Tibial nerve (tissue), 4 donors: ENCODE results near the gene SPACA9.

Experiments
- EP300 ChIP-seq, 2 donors: sonication (generic); formaldehyde crosslinking; IDR thresholded peaks; one replicate each; pipeline ENCODE4 v1.6.1; 2017; ENCODE audit warnings: antibody characterized with exemption in 2 of 2, mild to moderate bottlenecking in 1 of 2
- POLR2A ChIP-seq, 2 donors: fragments of 450-650 bp; IDR thresholded peaks; one replicate each; pipeline ENCODE4 v1.6.1; 2017; ENCODE audit warnings: antibody characterized with exemption in 2 of 2, mild to moderate bottlenecking in 2 of 2, moderate library complexity in 2 of 2
- TF ChIP-seq, protein P1 (sequence below), 5 experiments: fragments of 200-600 bp in 3 of 5; fragments of 450-650 bp in 2 of 5; sonication (generic) in 3 of 5; IDR thresholded peaks; one replicate each; pipeline ENCODE4 v1.5.1; 2016 to 2019; ENCODE audit warnings: antibody characterized with exemption in 5 of 5, mild to moderate bottlenecking in 3 of 5, moderate library complexity in 2 of 5

DNA sequence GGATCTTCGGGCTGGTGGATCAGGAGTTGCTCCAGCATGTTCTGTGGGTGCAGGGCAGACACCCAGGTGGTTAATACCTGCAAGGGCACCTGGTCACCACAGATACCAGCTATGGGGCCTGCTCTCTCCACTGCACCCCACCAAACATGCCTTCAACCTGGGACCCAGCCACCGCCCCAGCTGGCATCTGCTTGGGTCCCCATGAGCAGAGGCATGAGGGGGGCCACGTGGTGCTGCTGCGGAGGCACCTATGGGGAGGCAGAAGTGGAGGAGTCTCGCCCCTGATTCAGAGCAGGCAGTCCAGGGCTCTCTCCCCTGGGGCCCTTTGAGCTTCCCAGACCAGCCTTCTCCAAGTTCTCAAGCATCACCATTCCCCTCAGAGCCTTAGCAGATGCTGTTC lies 3.5 kb upstream of the SPACA9 start:
- TF ChIP-seq, protein P1, sequence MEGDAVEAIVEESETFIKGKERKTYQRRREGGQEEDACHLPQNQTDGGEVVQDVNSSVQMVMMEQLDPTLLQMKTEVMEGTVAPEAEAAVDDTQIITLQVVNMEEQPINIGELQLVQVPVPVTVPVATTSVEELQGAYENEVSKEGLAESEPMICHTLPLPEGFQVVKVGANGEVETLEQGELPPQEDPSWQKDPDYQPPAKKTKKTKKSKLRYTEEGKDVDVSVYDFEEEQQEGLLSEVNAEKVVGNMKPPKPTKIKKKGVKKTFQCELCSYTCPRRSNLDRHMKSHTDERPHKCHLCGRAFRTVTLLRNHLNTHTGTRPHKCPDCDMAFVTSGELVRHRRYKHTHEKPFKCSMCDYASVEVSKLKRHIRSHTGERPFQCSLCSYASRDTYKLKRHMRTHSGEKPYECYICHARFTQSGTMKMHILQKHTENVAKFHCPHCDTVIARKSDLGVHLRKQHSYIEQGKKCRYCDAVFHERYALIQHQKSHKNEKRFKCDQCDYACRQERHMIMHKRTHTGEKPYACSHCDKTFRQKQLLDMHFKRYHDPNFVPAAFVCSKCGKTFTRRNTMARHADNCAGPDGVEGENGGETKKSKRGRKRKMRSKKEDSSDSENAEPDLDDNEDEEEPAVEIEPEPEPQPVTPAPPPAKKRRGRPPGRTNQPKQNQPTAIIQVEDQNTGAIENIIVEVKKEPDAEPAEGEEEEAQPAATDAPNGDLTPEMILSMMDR (IDR thresholded peaks at IDR 0.05), result no peak
- TF ChIP-seq POLR2A (IDR thresholded peaks at IDR 0.05) (no peak), EP300 (IDR thresholded peaks at IDR 0.05) (no peak)
